NCI-H510A (cell line): Measurements from ENCODE around the gene TBX4.
"Not testable (repeated sequence)": the region's sequence is repeated elsewhere in the genome, so short reads cannot be mapped to it uniquely, and the experiment has no call there.

Experiments used
- DNase-seq: peaks from one replicate; lab custom pipeline; 2025; lab: John Stamatoyannopoulos, UW

TBX4 gene

GRCh38 chr17:61498042-61498994, 46.1 kb downstream of the TBX4 start:
- no peak for DNase-seq

GRCh38 chr17:61499632-61500031, 47.4 kb downstream of the TBX4 start:
- DNase-seq = no peak

GRCh38 chr17:61500287-61500686, 48.1 kb downstream of the TBX4 start:
- DNase-seq = no peak

- DNase-seq = no peak
These were observed 50.1 kb downstream of the TBX4 start for GRCh38 chr17:61502292-61502691.

- DNase-seq = no peak
These were observed 51.7 kb downstream of the TBX4 start for GRCh38 chr17:61503961-61504360.

- DNase-seq = no peak
These were observed 52.5 kb downstream of the TBX4 start for GRCh38 chr17:61504697-61505096.

GRCh38 chr17:61505846-61506627, 53.8 kb downstream of the TBX4 start:
- DNase-seq = no peak

GRCh38 chr17:61507383-61508066, 55.3 kb downstream of the TBX4 start:
- DNase-seq = no peak

GRCh38 chr17:61508912-61509311, 56.7 kb downstream of the TBX4 start:
- no peak for DNase-seq

GRCh38 chr17:61509454-61509853, 57.2 kb downstream of the TBX4 start:
- not testable (repeated sequence) for DNase-seq

GRCh38 chr17:61510237-61510636, 58.0 kb downstream of the TBX4 start:
- no peak for DNase-seq

GRCh38 chr17:61510991-61511390, 58.8 kb downstream of the TBX4 start:
- DNase-seq = no peak

GRCh38 chr17:61511480-61512182, 59.4 kb downstream of the TBX4 start:
- DNase-seq = no peak

GRCh38 chr17:61514491-61514890, 62.3 kb downstream of the TBX4 start:
- no peak for DNase-seq

GRCh38 chr17:61517265-61517664, 65.0 kb downstream of the TBX4 start:
- no peak for DNase-seq

GRCh38 chr17:61517843-61518606, 65.8 kb downstream of the TBX4 start:
- no peak for DNase-seq

- DNase-seq = no peak
These were observed 66.9 kb downstream of the TBX4 start for GRCh38 chr17:61519139-61519538.

GRCh38 chr17:61519754-61520440, 67.7 kb downstream of the TBX4 start:
- DNase-seq = no peak

GRCh38 chr17:61520897-61521296, 68.7 kb downstream of the TBX4 start:
- DNase-seq = no peak

GRCh38 chr17:61522088-61522487, 69.9 kb downstream of the TBX4 start:
- no peak for DNase-seq
